K562 (cell line): ENCODE results near the gene PALS1. TPM values are rescaled to one million over a fixed set of nuclear protein-coding genes. Genes with fewer than 3 reads are reported as not detected.
A peak's percentile ranks its signal among the peaks of the same experiment; 100 is the strongest.

Experiments
- CREB1 ChIP-seq, 2 experiments: sonication (generic) in 1 of 2; formaldehyde crosslinking in 1 of 2; IDR thresholded peaks; 2 replicates each; pipeline versions ENCODE4 v1.6.1 to v1.8.0; 2012 to 2022; ENCODE audit warnings: inconsistent platforms in 1 of 2, mild to moderate bottlenecking in 1 of 2, missing genetic modification reagents in 1 of 2, moderate library complexity in 1 of 2
- ELF2 ChIP-seq: fragments of 250-450 bp; sonication (Bioruptor Pico); IDR thresholded peaks from 2 replicates; pipeline ENCODE4 v1.5.0; 2021; ENCODE audit warnings: mild to moderate bottlenecking
- LARP7 ChIP-seq: fragments of 450-650 bp; IDR thresholded peaks from 2 replicates; pipeline ENCODE4 v1.6.1; 2016
- PRDM10 ChIP-seq: fragments of 450-650 bp; IDR thresholded peaks from 2 replicates; pipeline ENCODE4 v1.6.1; 2018; ENCODE audit not compliant: partially characterized antibody
- TAL1 ChIP-seq: fragments of 450-650 bp; IDR thresholded peaks from 2 replicates; pipeline ENCODE4 v1.6.1; 2016; ENCODE audit warnings: mild to moderate bottlenecking
- ZNF431 ChIP-seq: sonication (generic); formaldehyde crosslinking; IDR thresholded peaks from 2 replicates; pipeline ENCODE4 v1.8.0; 2022; ENCODE audit warnings: mild to moderate bottlenecking, missing genetic modification reagents
- ZSCAN32 ChIP-seq: fragments of 450-650 bp; formaldehyde crosslinking; IDR thresholded peaks from 2 replicates; pipeline ENCODE4 v1.4.0; 2020; ENCODE audit warnings: mild to moderate bottlenecking, moderate library complexity
- polyA plus RNA-seq, 8 experiments: library from polyadenylated mRNA; depleted of rRNA in 4 of 8; stranded (reverse) in 5 of 8; unstranded in 3 of 8; fragments of >200 nt; fragmentation: Nextera tagmentation in 2 of 8; fragmentation: Illumina TruSeq in 1 of 8; extraction: Ambion mirVana in 2 of 8; extraction: Trizol in 1 of 8; gene quantifications; 2 replicates each; pipeline versions ENCODE4 v1.2.1 to v1.2.3, GENCODE V29; 2011 to 2014; ENCODE audit warnings: inconsistent platforms in 1 of 8, missing spikeins in 1 of 8
- total RNA-seq, 7 experiments: library from RNA; depleted of rRNA in 6 of 7; stranded (reverse); fragments of >200 nt in 6 of 7; fragmentation: Illumina TruSeq in 2 of 7; extraction: Trizol in 2 of 7; gene quantifications; 2 replicates each; pipeline versions ENCODE4 v1.2.1 to v1.2.3, GENCODE V29; 2011 to 2021; ENCODE audit warnings: low replicate concordance in 1 of 7
- TF ChIP-seq, protein P1 (sequence below): fragments of 200-800 bp; sonication (Bioruptor generic); IDR thresholded peaks from 2 replicates; pipeline ENCODE4 v1.6.1; 2016; ENCODE audit warnings: missing genetic modification characterization, missing compliant biosample characterization
- TF ChIP-seq, protein P2 (sequence below): fragments of 250-450 bp; sonication (Bioruptor Pico); IDR thresholded peaks from 2 replicates; pipeline ENCODE4 v1.9.0; 2021; ENCODE audit warnings: mild to moderate bottlenecking, inconsistent platforms
- TF ChIP-seq, protein P3 (sequence below), 2 experiments: fragments of 200-800 bp in 1 of 2; sonication (Bioruptor generic) in 1 of 2; sonication (generic) in 1 of 2; formaldehyde crosslinking in 1 of 2; IDR thresholded peaks in 1 of 2; conservative IDR thresholded peaks in 1 of 2; 2 replicates each; pipeline versions ENCODE4 v1.5.0 to v1.6.1; 2016 to 2020; ENCODE audit warnings: missing compliant biosample characterization in 1 of 2, missing genetic modification characterization in 1 of 2, missing genetic modification reagents in 1 of 2

PALS1 gene
- total and polyA plus RNA-seq, 9 of the 15 experiments (the other 6 are each of a cell fraction or from before 2014, with no cell fraction given): 4.1 to 9.9 (median 7.2) TPM

DNA sequence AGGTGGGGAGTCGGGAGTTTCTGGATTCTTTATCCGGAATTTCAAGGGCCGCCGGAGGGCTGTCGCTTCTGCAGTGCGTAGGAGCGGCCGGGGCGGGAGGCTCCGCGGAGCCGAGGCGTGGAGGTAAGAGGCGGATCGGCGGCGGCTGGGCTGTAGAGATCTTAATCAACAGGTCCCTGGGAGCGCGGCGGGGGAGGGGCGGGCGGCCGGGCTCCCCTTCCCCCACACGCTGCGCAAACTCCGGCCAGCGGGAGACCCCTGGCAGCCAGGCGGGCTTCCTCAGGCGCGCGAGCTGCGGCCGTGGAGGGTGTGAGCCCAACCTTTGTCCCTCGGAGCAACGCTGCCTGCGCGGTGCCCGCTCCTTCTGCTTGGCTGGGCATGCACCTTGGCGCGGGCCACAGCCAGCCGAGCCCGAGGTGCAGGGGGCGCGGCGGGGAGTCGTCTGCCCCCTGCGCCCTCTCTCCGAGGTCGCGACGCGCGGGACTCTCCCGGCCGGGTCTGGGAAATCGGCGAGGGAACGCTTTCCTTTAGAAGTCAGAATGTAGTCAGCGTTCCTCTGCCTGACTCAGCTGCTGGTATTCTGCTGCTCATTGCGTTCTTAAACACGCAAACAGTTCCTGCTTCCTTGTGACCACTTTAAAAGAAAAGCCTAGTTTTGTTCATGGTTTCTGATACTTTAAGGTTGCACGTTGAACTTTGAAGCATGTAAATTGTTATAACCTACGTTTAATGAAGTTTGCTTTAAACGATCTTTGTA lies at the start of gene PALS1 (continued):
- TF ChIP-seq, protein P1, sequence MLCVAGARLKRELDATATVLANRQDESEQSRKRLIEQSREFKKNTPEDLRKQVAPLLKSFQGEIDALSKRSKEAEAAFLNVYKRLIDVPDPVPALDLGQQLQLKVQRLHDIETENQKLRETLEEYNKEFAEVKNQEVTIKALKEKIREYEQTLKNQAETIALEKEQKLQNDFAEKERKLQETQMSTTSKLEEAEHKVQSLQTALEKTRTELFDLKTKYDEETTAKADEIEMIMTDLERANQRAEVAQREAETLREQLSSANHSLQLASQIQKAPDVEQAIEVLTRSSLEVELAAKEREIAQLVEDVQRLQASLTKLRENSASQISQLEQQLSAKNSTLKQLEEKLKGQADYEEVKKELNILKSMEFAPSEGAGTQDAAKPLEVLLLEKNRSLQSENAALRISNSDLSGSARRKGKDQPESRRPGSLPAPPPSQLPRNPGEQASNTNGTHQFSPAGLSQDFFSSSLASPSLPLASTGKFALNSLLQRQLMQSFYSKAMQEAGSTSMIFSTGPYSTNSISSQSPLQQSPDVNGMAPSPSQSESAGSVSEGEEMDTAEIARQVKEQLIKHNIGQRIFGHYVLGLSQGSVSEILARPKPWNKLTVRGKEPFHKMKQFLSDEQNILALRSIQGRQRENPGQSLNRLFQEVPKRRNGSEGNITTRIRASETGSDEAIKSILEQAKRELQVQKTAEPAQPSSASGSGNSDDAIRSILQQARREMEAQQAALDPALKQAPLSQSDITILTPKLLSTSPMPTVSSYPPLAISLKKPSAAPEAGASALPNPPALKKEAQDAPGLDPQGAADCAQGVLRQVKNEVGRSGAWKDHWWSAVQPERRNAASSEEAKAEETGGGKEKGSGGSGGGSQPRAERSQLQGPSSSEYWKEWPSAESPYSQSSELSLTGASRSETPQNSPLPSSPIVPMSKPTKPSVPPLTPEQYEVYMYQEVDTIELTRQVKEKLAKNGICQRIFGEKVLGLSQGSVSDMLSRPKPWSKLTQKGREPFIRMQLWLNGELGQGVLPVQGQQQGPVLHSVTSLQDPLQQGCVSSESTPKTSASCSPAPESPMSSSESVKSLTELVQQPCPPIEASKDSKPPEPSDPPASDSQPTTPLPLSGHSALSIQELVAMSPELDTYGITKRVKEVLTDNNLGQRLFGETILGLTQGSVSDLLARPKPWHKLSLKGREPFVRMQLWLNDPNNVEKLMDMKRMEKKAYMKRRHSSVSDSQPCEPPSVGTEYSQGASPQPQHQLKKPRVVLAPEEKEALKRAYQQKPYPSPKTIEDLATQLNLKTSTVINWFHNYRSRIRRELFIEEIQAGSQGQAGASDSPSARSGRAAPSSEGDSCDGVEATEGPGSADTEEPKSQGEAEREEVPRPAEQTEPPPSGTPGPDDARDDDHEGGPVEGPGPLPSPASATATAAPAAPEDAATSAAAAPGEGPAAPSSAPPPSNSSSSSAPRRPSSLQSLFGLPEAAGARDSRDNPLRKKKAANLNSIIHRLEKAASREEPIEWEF (CRISPR knock-in tag): no peak
- TF ChIP-seq LARP7: no peak
- no peak for TF ChIP-seq ZNF431
- TF ChIP-seq, protein P2, sequence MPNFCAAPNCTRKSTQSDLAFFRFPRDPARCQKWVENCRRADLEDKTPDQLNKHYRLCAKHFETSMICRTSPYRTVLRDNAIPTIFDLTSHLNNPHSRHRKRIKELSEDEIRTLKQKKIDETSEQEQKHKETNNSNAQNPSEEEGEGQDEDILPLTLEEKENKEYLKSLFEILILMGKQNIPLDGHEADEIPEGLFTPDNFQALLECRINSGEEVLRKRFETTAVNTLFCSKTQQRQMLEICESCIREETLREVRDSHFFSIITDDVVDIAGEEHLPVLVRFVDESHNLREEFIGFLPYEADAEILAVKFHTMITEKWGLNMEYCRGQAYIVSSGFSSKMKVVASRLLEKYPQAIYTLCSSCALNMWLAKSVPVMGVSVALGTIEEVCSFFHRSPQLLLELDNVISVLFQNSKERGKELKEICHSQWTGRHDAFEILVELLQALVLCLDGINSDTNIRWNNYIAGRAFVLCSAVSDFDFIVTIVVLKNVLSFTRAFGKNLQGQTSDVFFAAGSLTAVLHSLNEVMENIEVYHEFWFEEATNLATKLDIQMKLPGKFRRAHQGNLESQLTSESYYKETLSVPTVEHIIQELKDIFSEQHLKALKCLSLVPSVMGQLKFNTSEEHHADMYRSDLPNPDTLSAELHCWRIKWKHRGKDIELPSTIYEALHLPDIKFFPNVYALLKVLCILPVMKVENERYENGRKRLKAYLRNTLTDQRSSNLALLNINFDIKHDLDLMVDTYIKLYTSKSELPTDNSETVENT: peak; percentile 40; the same call in 1 of the 2 replicates
- TF ChIP-seq, protein P3, sequence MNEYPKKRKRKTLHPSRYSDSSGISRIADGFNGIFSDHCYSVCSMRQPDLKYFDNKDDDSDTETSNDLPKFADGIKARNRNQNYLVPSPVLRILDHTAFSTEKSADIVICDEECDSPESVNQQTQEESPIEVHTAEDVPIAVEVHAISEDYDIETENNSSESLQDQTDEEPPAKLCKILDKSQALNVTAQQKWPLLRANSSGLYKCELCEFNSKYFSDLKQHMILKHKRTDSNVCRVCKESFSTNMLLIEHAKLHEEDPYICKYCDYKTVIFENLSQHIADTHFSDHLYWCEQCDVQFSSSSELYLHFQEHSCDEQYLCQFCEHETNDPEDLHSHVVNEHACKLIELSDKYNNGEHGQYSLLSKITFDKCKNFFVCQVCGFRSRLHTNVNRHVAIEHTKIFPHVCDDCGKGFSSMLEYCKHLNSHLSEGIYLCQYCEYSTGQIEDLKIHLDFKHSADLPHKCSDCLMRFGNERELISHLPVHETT (CRISPR knock-in tag; conservative IDR thresholded peaks at IDR 0.05 in 1 of 2, IDR thresholded peaks at IDR 0.05 in 1 of 2): peak in 1 of 2 experiments; percentile 87; a peak in 2 of 4 replicates
- no peak for TF ChIP-seq TAL1
- no peak for TF ChIP-seq PRDM10
- TF ChIP-seq CREB1 (IDR thresholded peaks at IDR 0.05): peak; percentile 42
- TF ChIP-seq CREB1 (CRISPR knock-in tag; IDR thresholded peaks at IDR 0.05): peak; percentile 29; the same call in 1 of the 2 replicates
- TF ChIP-seq ZSCAN32 (CRISPR knock-in tag): no peak
- TF ChIP-seq ELF2 (CRISPR knock-in tag): no peak
